Mesothelial cell of epicardium (in vitro differentiated cells): ENCODE data around the gene ABCA5. TPM values are rescaled to one million over a fixed set of nuclear protein-coding genes. Genes with fewer than 3 reads are reported as not detected.

Source experiments
- DNase-seq, 2 experiments: peaks; one replicate each; pipeline ENCODE4 v3.0.0; 2021; ENCODE audit warnings: low spot score in 2 of 2; ENCODE audit not compliant: unreplicated experiment in 2 of 2
- H3K27ac Mint-ChIP-seq: 2 replicates; pipeline ENCODE4 v1.8.0; 2021; ENCODE audit warnings: mixed read lengths
- H3K27me3 Mint-ChIP-seq: 2 replicates; pipeline ENCODE4 v1.8.0; 2021; ENCODE audit warnings: low read depth, mixed read lengths
- H3K36me3 Mint-ChIP-seq: 2 replicates; pipeline ENCODE4 v1.8.0; 2021; ENCODE audit warnings: mixed read lengths
- H3K4me1 Mint-ChIP-seq: 2 replicates; pipeline ENCODE4 v1.8.0; 2021; ENCODE audit warnings: mixed read lengths
- H3K4me3 Mint-ChIP-seq: 2 replicates; pipeline ENCODE4 v1.8.0; 2021; ENCODE audit warnings: mild to moderate bottlenecking, moderate library complexity, mixed read lengths
- H3K9me3 Mint-ChIP-seq: 2 replicates; pipeline ENCODE4 v1.8.0; 2021; ENCODE audit warnings: mixed read lengths
- CTCF ChIP-seq: fragments of 200-600 bp; sonication (generic); IDR thresholded peaks from one replicate; pipeline ENCODE4 v1.5.0; 2021; ENCODE audit warnings: antibody characterized with exemption; ENCODE audit not compliant: unreplicated experiment
- total RNA-seq: library from RNA; stranded (reverse); gene quantifications from 3 replicates; pipeline ENCODE4 v1.2.1, GENCODE V29; 2021

Gene ABCA5
- total RNA-seq, 1 donor from 2014 or later, result 12.5 TPM

DNA sequence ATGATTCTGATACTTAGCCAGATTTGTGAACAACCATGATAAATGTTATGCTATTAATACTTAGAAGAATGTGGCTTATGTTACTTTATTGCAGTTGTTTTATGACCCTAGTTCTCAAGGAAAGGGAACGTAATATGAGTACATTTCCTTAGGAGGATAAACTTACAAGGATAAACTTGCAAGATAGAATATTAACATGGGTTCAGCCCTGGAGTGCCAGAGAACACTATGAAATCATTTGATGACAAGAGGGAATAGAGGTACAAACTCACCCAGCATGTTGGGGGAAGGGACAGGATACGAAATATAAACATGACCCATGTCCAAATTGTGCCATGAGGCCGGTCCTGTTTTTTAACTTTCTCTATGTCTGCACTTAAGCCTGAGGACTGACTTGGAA, 13.0 kb upstream of the ABCA5 start:
- Mint-ChIP-seq H3K9me3 (peaks cover 13% of the 10 kb centered on the region), H3K4me1 (peaks cover 3% of the 10 kb centered on the region), H3K27ac (no peak overlapping the region), H3K4me3 (no peak overlapping the region), H3K27me3 (no peaks in the 10 kb centered on the region), H3K36me3 (peaks cover 3% of the 10 kb centered on the region)
- no peak for DNase-seq
- TF ChIP-seq CTCF, result no peak

- H3K36me3 Mint-ChIP-seq, result peaks cover 3% of the 10 kb centered on the region
- H3K27ac Mint-ChIP-seq, result no peak overlapping the region
- no peak overlapping the region for H3K4me3 Mint-ChIP-seq
- H3K4me1 Mint-ChIP-seq, result peaks cover 3% of the 10 kb centered on the region
- peaks cover 13% of the 10 kb centered on the region for H3K9me3 Mint-ChIP-seq
- DNase-seq, result no peak
- TF ChIP-seq CTCF, result no peak
- H3K27me3 Mint-ChIP-seq, result peaks cover 7% of the 10 kb centered on the region
Observed at GRCh38 chr17:69336996-69337395, 10.1 kb upstream of the ABCA5 start.

- peaks cover 3% of the 10 kb centered on the region for H3K4me1 Mint-ChIP-seq
- H3K27ac Mint-ChIP-seq, result no peak overlapping the region
- H3K36me3 Mint-ChIP-seq, result peaks cover 3% of the 10 kb centered on the region
- DNase-seq, result no peak
- H3K27me3 Mint-ChIP-seq, result peaks cover 9% of the 10 kb centered on the region
- peaks cover 13% of the 10 kb centered on the region for H3K9me3 Mint-ChIP-seq
- no peak for TF ChIP-seq CTCF
- H3K4me3 Mint-ChIP-seq, result no peak overlapping the region
Observed at GRCh38 chr17:69336580-69336979, 9.6 kb upstream of the ABCA5 start.

DNA sequence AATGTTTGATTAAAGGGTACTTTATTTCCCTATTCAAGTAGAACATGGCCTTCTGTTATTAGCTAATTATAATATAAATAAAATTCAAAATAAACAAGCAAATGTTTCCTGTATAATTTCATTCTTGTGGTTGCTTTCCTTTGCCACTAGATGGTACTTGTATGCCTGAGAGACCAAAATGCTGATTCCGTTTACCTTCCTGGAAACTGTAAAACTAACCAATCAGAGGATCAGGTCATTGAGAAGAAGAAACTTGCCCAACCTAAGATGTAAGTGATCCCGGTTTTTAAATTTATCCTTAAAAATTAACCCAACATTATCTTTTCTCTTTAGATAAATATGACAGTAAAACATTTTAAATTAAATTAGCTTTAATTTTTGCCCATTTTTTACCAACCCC, 8.1 kb upstream of the ABCA5 start:
- Mint-ChIP-seq H3K9me3 (peaks cover 13% of the 10 kb centered on the region), H3K4me3 (no peak overlapping the region), H3K4me1 (peaks cover 2% of the 10 kb centered on the region), H3K36me3 (peaks cover 3% of the 10 kb centered on the region), H3K27ac (no peak overlapping the region), H3K27me3 (peaks cover 13% of the 10 kb centered on the region)
- TF ChIP-seq CTCF, result no peak
- DNase-seq, result no peak

- no peak for TF ChIP-seq CTCF
- no peaks in the 10 kb centered on the region for H3K4me1 Mint-ChIP-seq
- H3K36me3 Mint-ChIP-seq, result peaks cover 3% of the 10 kb centered on the region
- DNase-seq, result no peak
- H3K27me3 Mint-ChIP-seq, result peaks cover 13% of the 10 kb centered on the region
- H3K9me3 Mint-ChIP-seq, result peaks cover 13% of the 10 kb centered on the region
- H3K27ac Mint-ChIP-seq, result no peak overlapping the region
- H3K4me3 Mint-ChIP-seq, result no peak overlapping the region
Observed at GRCh38 chr17:69333561-69333960, 6.6 kb upstream of the ABCA5 start.

DNA sequence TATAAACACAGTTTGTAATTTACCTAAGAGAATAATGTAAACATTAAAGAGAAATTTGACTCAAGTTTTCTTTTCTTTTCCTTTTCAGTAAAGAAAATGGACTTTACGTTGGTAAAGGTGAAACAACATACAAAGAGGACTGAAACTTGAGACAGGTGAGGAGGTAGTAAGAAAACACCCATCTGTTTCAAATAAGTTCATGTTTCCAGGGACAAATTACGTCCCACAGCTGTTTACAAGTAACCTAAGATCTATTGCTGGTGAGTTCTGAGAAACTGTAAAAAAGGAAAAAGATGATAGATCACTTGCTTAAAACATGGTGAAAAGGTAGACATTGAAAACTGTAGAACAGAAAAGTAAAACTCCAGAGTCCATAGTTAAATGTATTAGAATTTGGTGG, 4.8 kb upstream of the ABCA5 start:
- Mint-ChIP-seq H3K4me1 (peaks cover 3% of the 10 kb centered on the region), H3K4me3 (no peak overlapping the region), H3K36me3 (no peaks in the 10 kb centered on the region), H3K27me3 (peaks cover 13% of the 10 kb centered on the region), H3K27ac (no peak overlapping the region), H3K9me3 (peaks cover 5% of the 10 kb centered on the region)
- TF ChIP-seq CTCF, result no peak
- no peak for DNase-seq
